Naive thymus-derived CD4-positive, alpha-beta T cell (primary cell): ENCODE data around the gene NACC1. TPM values are rescaled to one million over a fixed set of nuclear protein-coding genes. Genes with fewer than 3 reads are reported as not detected.

Experiments used
- ATAC-seq: fragments of 150-1000 bp; cut with Tn5 transposase; 2 replicates; pipeline ENCODE4 v1.10.0; 2021; ENCODE audit warnings: mild to moderate bottlenecking, moderate library complexity
- CTCF ChIA-PET: fragments of 350-600 bp; sonication (Branson Sonifier 250); formaldehyde crosslinking; loops from one replicate; lab custom pipeline; 2021; ENCODE audit warnings: antibody characterized with exemption; lab: Charles Lee
- POLR2A ChIA-PET: fragments of 350-600 bp; sonication (Branson Sonifier 250); formaldehyde crosslinking; loops from one replicate; lab custom pipeline; 2021; ENCODE audit warnings: antibody characterized with exemption, inconsistent platforms; lab: Charles Lee
- DNase-seq, 9 donors: peaks; one replicate each; pipeline versions ENCODE4 v3.0.0 to v3.0.0-alpha.2; 2020 to 2022; ENCODE audit warnings: mixed read lengths in 1 of 9
- H3K27ac ChIP-seq: one replicate; pipeline ENCODE4 v1.7.0; 2013; ENCODE audit warnings: mild to moderate bottlenecking, low read depth, low read length, moderate library complexity
- H3K27me3 ChIP-seq, 2 donors: one replicate each; pipeline ENCODE4 v1.7.0; 2013; ENCODE audit warnings: low read length in 2 of 2, mild to moderate bottlenecking in 2 of 2, moderate library complexity in 2 of 2; ENCODE audit not compliant: control insufficient read depth in 2 of 2, insufficient read depth in 2 of 2
- H3K36me3 ChIP-seq, 3 experiments: 1 replicate in 2 of 3; 2 replicates in 1 of 3; pipeline ENCODE4 v1.7.0; 2013; ENCODE audit warnings: low read length in 3 of 3, mild to moderate bottlenecking in 3 of 3, moderate library complexity in 1 of 3; ENCODE audit not compliant: insufficient read depth in 3 of 3, control insufficient read depth in 2 of 3
- H3K4me1 ChIP-seq, 2 donors: one replicate each; pipeline ENCODE4 v1.7.0; 2013; ENCODE audit warnings: low read length in 2 of 2, mild to moderate bottlenecking in 2 of 2, moderate library complexity in 1 of 2; ENCODE audit not compliant: control insufficient read depth in 2 of 2, insufficient read depth in 2 of 2
- H3K4me3 ChIP-seq: 2 replicates; pipeline ENCODE4 v1.7.0; 2013; ENCODE audit warnings: mild to moderate bottlenecking, low read length
- H3K9me3 ChIP-seq, 3 experiments: 1 replicate in 2 of 3; 2 replicates in 1 of 3; pipeline ENCODE4 v1.7.0; 2013; ENCODE audit warnings: low read length in 3 of 3; ENCODE audit not compliant: control insufficient read depth in 2 of 3
- H3K27ac Mint-ChIP-seq, 9 donors: one replicate each; pipeline ENCODE4 v1.8.0; 2020 to 2022; ENCODE audit warnings: mixed read lengths in 9 of 9, mild to moderate bottlenecking in 8 of 9, moderate library complexity in 5 of 9, inconsistent platforms in 2 of 9
- H3K27me3 Mint-ChIP-seq, 5 donors: one replicate each; pipeline ENCODE4 v1.8.0; 2021 to 2022; ENCODE audit warnings: mixed read lengths in 5 of 5, mild to moderate bottlenecking in 1 of 5
- H3K36me3 Mint-ChIP-seq, 5 donors: one replicate each; pipeline ENCODE4 v1.8.0; 2020 to 2022; ENCODE audit warnings: mixed read lengths in 5 of 5, mild to moderate bottlenecking in 3 of 5, inconsistent platforms in 1 of 5
- H3K4me1 Mint-ChIP-seq, 7 donors: one replicate each; pipeline ENCODE4 v1.8.0; 2020 to 2022; ENCODE audit warnings: mixed read lengths in 7 of 7, mild to moderate bottlenecking in 3 of 7, inconsistent platforms in 1 of 7
- H3K4me3 Mint-ChIP-seq, 10 donors: one replicate each; pipeline ENCODE4 v1.8.0; 2020 to 2022; ENCODE audit warnings: mild to moderate bottlenecking in 10 of 10, mixed read lengths in 10 of 10, moderate library complexity in 6 of 10, inconsistent platforms in 2 of 10
- H3K9me3 Mint-ChIP-seq, 11 donors: one replicate each; pipeline ENCODE4 v1.8.0; 2020 to 2022; ENCODE audit warnings: mixed read lengths in 11 of 11, mild to moderate bottlenecking in 4 of 11, inconsistent platforms in 1 of 11, moderate library complexity in 1 of 11
- intact Hi-C, 2 donors: fragments of 100-400 bp; cut with micrococcal nuclease; formaldehyde crosslinking; loops; one replicate each; pipeline ENCODE4 v1.15.1; 2023
- polyA plus RNA-seq, 2 donors: library from polyadenylated mRNA; unstranded; fragments of 300-500 nt; fragmentation: Illumina TruSeq; gene quantifications; one replicate each; pipeline ENCODE4 v1.2.3, GENCODE V29; 2021
- total RNA-seq, 6 experiments: library from RNA in 5 of 6; stranded (reverse) in 5 of 6; gene quantifications; 1 replicate in 5 of 6; 2 replicates in 1 of 6; pipeline ENCODE4 v1.2.3 and lab custom pipeline; 2021 to 2026

NACC1 gene
- total and polyA plus RNA-seq, 7 experiments from 2014 or later = 1.7 to 72.7 (median 20.7) TPM

DNA sequence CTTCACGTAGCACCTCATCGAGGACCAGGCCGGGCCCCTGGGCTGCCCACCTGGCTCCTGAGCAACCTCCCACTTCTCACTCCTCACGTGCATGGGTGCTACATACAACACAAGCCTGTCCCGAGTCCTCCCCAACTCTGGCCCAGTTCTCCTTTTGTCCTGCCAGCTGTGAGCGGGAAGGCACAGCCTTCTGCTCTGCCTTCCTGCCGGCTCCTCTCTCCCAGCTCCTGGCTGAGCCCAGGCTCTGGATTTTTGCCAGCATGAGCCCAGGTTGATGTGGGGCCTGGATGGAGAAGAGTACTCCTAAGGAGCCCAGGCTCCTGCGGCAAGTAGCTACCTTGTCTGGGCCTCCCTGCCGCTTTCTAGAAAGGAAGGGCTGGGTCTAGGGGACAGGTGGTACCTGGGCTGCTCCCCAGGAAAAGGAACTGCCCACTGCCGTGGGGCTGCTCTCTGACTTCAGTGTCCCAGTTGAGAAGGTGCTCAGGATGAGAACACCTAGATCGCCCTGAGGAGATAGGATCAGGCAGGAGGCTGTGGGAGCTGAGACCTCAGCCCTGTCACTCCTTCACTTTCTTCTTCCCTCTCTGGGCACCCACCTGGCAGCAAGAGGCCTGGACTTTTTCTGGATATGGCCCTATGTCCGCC, 39.0 kb upstream of the NACC1 start:
- Histone ChIP-seq H3K27me3 (no peaks in the 10 kb centered on the region), H3K4me1 (no peaks in the 10 kb centered on the region), H3K27ac (no peak overlapping the region), H3K36me3 (no peaks in the 10 kb centered on the region), H3K4me3 (no peak overlapping the region), H3K9me3 (no peaks in the 10 kb centered on the region)
- POLR2A ChIA-PET = no interaction called here
- H3K4me3 Mint-ChIP-seq = no peak overlapping the region
- DNase-seq (no peak), ATAC-seq (no peak)
- peaks cover 0 to 5% (median 0%) of the 10 kb centered on the region in 7 donors for H3K4me1 Mint-ChIP-seq
- no peaks in the 10 kb centered on the region for H3K27me3 Mint-ChIP-seq
- peaks cover 0 to 24% (median 0%) of the 10 kb centered on the region in 5 donors for H3K36me3 Mint-ChIP-seq
- CTCF ChIA-PET = interaction anchor here (1.0 kb wide), 1 partner anchor 114 kb away, joined by 3 read pairs; no protein-coding TSS in a partner anchor
- H3K9me3 Mint-ChIP-seq = no peaks in the 10 kb centered on the region
- no peak overlapping the region for H3K27ac Mint-ChIP-seq
- intact Hi-C loops = no loop called here

- Mint-ChIP-seq H3K4me1 (peaks cover 0 to 5% (median 0%) of the 10 kb centered on the region in 7 donors), H3K27me3 (peaks cover 0 to 3% (median 0%) of the 10 kb centered on the region in 5 donors), H3K27ac (peak overlapping the region in 1 of 9 donors; percentile 55), H3K9me3 (no peaks in the 10 kb centered on the region), H3K36me3 (peaks cover 0 to 23% (median 0%) of the 10 kb centered on the region in 5 donors), H3K4me3 (no peak overlapping the region)
- Histone ChIP-seq H3K9me3 (no peaks in the 10 kb centered on the region), H3K4me3 (no peak overlapping the region), H3K27me3 (no peaks in the 10 kb centered on the region), H3K4me1 (no peaks in the 10 kb centered on the region), H3K27ac (no peak overlapping the region), H3K36me3 (no peaks in the 10 kb centered on the region)
- no peak for DNase-seq
- ATAC-seq = no peak
- CTCF ChIA-PET = interaction anchor here (1.0 kb wide), 1 partner anchor 114 kb away, joined by 3 read pairs; no protein-coding TSS in a partner anchor
- POLR2A ChIA-PET = no interaction called here
- intact Hi-C loops = no loop called here
These were observed 38.5 kb upstream of the NACC1 start for GRCh38 chr19:13079542-13079986.

DNA sequence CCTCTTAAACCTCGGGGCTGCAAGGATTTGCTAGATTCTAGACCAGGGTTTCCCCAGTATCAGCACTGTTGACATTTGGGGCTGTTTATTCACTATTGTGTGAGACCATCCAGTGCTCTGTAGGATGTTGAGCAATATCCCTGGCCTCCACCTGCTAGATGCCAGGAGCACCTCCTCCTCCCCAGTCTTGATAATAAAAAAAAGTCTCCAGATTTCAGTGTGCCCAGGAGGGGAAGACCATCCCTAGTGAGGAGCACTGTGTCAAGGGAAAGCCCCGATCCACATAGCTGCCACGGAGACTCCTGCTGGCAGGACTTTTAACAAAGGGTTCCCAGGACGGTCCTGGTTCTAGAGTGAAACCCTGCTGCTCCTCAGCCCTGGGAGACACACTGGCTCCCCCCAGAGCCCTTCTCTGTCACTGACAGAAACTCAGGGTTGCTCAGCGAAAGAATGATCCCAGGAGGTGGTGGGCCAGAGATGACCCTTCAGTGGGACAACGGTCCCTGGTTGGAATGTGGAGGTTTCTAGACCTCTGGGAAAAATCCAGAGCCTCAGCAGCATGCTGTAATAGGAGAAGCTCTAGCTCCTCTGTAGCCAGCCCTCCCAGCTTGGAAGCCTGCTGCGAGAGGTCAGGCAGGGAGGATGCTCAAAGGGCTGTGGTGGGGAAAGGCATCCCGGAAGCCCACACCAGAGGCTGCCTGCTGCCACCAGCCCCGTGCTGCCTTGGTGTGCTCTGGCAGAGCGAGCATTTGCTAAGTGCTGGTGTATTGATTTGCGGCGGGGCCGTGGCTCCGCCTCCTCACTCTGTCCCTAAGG, 35.7 kb upstream of the NACC1 start:
- Mint-ChIP-seq H3K27me3 (peaks cover 0 to 7% (median 0%) of the 10 kb centered on the region in 5 donors), H3K4me3 (no peak overlapping the region), H3K27ac (no peak overlapping the region), H3K4me1 (peaks cover 0 to 5% (median 0%) of the 10 kb centered on the region in 7 donors), H3K9me3 (no peaks in the 10 kb centered on the region), H3K36me3 (peaks cover 0 to 14% (median 0%) of the 10 kb centered on the region in 5 donors)
- Histone ChIP-seq H3K27me3 (no peaks in the 10 kb centered on the region), H3K9me3 (no peaks in the 10 kb centered on the region), H3K27ac (no peak overlapping the region), H3K4me3 (no peak overlapping the region), H3K4me1 (no peaks in the 10 kb centered on the region), H3K36me3 (no peaks in the 10 kb centered on the region)
- no peak for ATAC-seq
- CTCF ChIA-PET = no interaction called here
- intact Hi-C loops = no loop called here
- POLR2A ChIA-PET = no interaction called here
- DNase-seq = no peak

DNA sequence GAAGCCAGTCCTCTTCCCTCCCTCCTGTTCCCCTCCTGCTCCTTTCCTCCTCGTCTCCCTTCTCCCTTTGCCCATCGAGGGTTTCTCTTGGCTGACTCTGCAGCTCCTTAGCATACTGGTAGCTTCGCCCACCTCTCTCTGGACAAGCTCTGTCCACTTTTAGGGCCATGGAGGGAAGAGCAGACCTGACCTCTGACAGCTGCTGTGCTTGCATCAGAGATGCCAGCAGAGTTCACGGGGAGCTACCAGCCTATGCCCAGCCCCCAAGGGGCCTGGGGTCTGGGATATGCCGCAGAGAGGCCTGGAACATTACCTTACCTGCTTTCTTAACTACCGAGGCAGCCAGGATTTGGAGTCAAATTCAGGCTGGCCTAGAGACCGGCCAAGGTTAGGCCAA, 35.1 kb upstream of the NACC1 start:
- ATAC-seq (no peak), DNase-seq (no peak)
- Mint-ChIP-seq H3K4me1 (peaks cover 0 to 5% (median 0%) of the 10 kb centered on the region in 7 donors), H3K36me3 (peaks cover 0 to 14% (median 0%) of the 10 kb centered on the region in 5 donors), H3K27ac (no peak overlapping the region), H3K4me3 (no peak overlapping the region), H3K27me3 (peaks cover 0 to 7% (median 0%) of the 10 kb centered on the region in 5 donors), H3K9me3 (no peaks in the 10 kb centered on the region)
- CTCF ChIA-PET = no interaction called here
- Histone ChIP-seq H3K27me3 (no peaks in the 10 kb centered on the region), H3K36me3 (no peaks in the 10 kb centered on the region), H3K27ac (no peak overlapping the region), H3K4me1 (no peaks in the 10 kb centered on the region), H3K4me3 (no peak overlapping the region), H3K9me3 (no peaks in the 10 kb centered on the region)
- intact Hi-C loops = no loop called here
- POLR2A ChIA-PET = no interaction called here

DNA sequence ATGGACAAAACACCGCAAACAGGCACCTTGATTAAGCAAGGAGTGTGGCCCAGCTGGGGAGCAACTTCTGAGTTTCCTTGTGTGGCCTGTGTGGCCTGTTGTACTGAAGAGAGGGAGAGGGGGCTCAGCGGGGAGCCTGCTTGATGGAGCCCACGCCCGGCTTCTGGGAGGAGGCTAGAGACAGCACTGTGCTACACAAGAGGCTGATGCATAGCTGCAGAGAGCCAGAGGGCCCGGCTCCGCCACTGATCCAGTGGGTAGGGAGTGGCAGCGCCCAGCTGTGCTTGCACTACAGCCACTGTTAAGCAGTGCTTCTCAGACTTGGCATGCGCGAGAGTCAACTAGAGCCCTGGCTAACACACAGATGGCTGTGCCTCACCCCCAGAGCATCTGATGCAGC, 34.4 kb upstream of the NACC1 start:
- H3K4me1 Mint-ChIP-seq = peaks cover 0 to 5% (median 0%) of the 10 kb centered on the region in 7 donors
- no peaks in the 10 kb centered on the region for H3K27me3 ChIP-seq
- no peaks in the 10 kb centered on the region for H3K9me3 Mint-ChIP-seq
- H3K4me3 Mint-ChIP-seq = no peak overlapping the region
- H3K36me3 Mint-ChIP-seq = peaks cover 0 to 14% (median 0%) of the 10 kb centered on the region in 5 donors
- no peaks in the 10 kb centered on the region for H3K9me3 ChIP-seq
- no peak overlapping the region for H3K4me3 ChIP-seq
- no peak overlapping the region for H3K27ac Mint-ChIP-seq
- H3K36me3 ChIP-seq = no peaks in the 10 kb centered on the region
- ChIA-PET CTCF (no interaction called here), POLR2A (interaction anchor here (1.2 kb wide), 1 partner anchor 125 kb away, joined by 3 read pairs; no protein-coding TSS in a partner anchor)
- H3K27me3 Mint-ChIP-seq = peaks cover 0 to 7% (median 0%) of the 10 kb centered on the region in 5 donors
- no peak overlapping the region for H3K27ac ChIP-seq
- no peak for DNase-seq
- no peaks in the 10 kb centered on the region for H3K4me1 ChIP-seq
- ATAC-seq = no peak
- intact Hi-C loops = no loop called here

GRCh38 chr19:13085666-13086065, 32.4 kb upstream of the NACC1 start:
- Mint-ChIP-seq H3K36me3 (peaks cover 0 to 14% (median 0%) of the 10 kb centered on the region in 5 donors), H3K4me3 (no peak overlapping the region), H3K27me3 (peaks cover 0 to 7% (median 0%) of the 10 kb centered on the region in 5 donors), H3K4me1 (no peaks in the 10 kb centered on the region), H3K27ac (peak overlapping the region in 1 of 9 donors; percentile 5), H3K9me3 (no peaks in the 10 kb centered on the region)
- H3K9me3 ChIP-seq = no peaks in the 10 kb centered on the region
- intact Hi-C loops = no loop called here
- no peak for DNase-seq
- no peaks in the 10 kb centered on the region for H3K4me1 ChIP-seq
- CTCF ChIA-PET = no interaction called here
- no peaks in the 10 kb centered on the region for H3K36me3 ChIP-seq
- no peak for ATAC-seq
- H3K27ac ChIP-seq = no peak overlapping the region
- POLR2A ChIA-PET = no interaction called here
- no peaks in the 10 kb centered on the region for H3K27me3 ChIP-seq
- no peak overlapping the region for H3K4me3 ChIP-seq
